OCI-LY7 (cell line): ENCODE results near the gene STAT1. TPM values are rescaled to one million over a fixed set of nuclear protein-coding genes. Genes with fewer than 3 reads are reported as not detected.
A peak's percentile ranks its signal among the peaks of the same experiment; 100 is the strongest.

Experiments
- Bru-seq: library from RNA; stranded (reverse); fragments of 400-500 nt; gene quantifications from one replicate; lab custom pipeline; 2021; lab: Mats Ljungman, UMichigan
- BruChase-seq, 2 experiments: library from RNA; stranded (reverse); fragments of 400-500 nt; gene quantifications; one replicate each; lab custom pipeline; 2021; lab: Mats Ljungman, UMichigan
- BruUV-seq: library from RNA; stranded (reverse); fragments of 400-500 nt; replicated peaks from 2 replicates; lab custom pipeline; 2021; lab: Mats Ljungman, UMichigan
- CTCF ChIA-PET: fragments of 300-600 bp; sonication (Branson Sonifier 250); formaldehyde crosslinking; loops from one replicate; lab custom pipeline; 2022; ENCODE audit warnings: antibody characterized with exemption; ENCODE audit not compliant: unreplicated experiment; lab: Charles Lee
- POLR2A ChIA-PET: fragments of 300-600 bp; sonication (Branson Sonifier 250); formaldehyde crosslinking; loops from one replicate; lab custom pipeline; 2022; ENCODE audit warnings: antibody characterized with exemption; lab: Charles Lee
- DNase-seq: peaks from one replicate; pipeline ENCODE4 v3.0.0-alpha.2; 2015; ENCODE audit warnings: low spot score
- H2AFZ ChIP-seq: fragments of 200-600 bp; sonication (generic), shearing (Covaris generic); 2 replicates; pipeline ENCODE4 v1.6.1; 2014; ENCODE audit warnings: mild to moderate bottlenecking, antibody characterized with exemption, low read length, moderate library complexity
- H3K27ac ChIP-seq: fragments of 200-600 bp; sonication (generic); 2 replicates; pipeline ENCODE4 v1.5.1; 2014; ENCODE audit warnings: mixed run types, low read depth, mild to moderate bottlenecking, moderate library complexity, low read length, inconsistent platforms; ENCODE audit not compliant: poor library complexity, severe bottlenecking
- H3K36me3 ChIP-seq: fragments of 200-600 bp; sonication (generic); 2 replicates; pipeline ENCODE4 v1.6.1; 2014; ENCODE audit warnings: mild to moderate bottlenecking, antibody characterized with exemption, low read length, moderate library complexity, mixed read lengths; ENCODE audit not compliant: insufficient read depth
- H3K4me1 ChIP-seq: fragments of 200-600 bp; sonication (generic); 2 replicates; pipeline ENCODE4 v1.5.1; 2014; ENCODE audit warnings: mild to moderate bottlenecking, low read length; ENCODE audit not compliant: insufficient read depth, poor library complexity, severe bottlenecking
- H3K4me2 ChIP-seq: fragments of 200-600 bp; sonication (generic); 2 replicates; pipeline ENCODE4 v1.6.1; 2014; ENCODE audit warnings: mild to moderate bottlenecking, low read length
- H3K4me3 ChIP-seq: fragments of 200-600 bp; sonication (generic); 2 replicates; pipeline ENCODE4 v1.5.1; 2014; ENCODE audit warnings: mild to moderate bottlenecking, low read depth, low read length; ENCODE audit not compliant: poor library complexity, severe bottlenecking
- H3K79me2 ChIP-seq: fragments of 200-600 bp; sonication (generic); 2 replicates; pipeline ENCODE4 v1.6.1; 2016; ENCODE audit warnings: low read depth, mild to moderate bottlenecking, low read length, moderate library complexity, mixed read lengths; ENCODE audit not compliant: insufficient read depth
- H3K9me2 ChIP-seq: fragments of 200-600 bp; sonication (generic); 2 replicates; pipeline ENCODE4 v1.6.1; 2016; ENCODE audit warnings: mild to moderate bottlenecking, low read length, mixed read lengths; ENCODE audit not compliant: insufficient read depth
- H3K9me3 ChIP-seq: fragments of 200-600 bp; sonication (generic); 2 replicates; pipeline ENCODE4 v1.6.1; 2014; ENCODE audit warnings: mild to moderate bottlenecking, mixed run types, low read length, mixed read lengths
- H4K20me1 ChIP-seq: fragments of 200-600 bp; sonication (generic); 2 replicates; pipeline ENCODE4 v1.6.1; 2014; ENCODE audit warnings: mild to moderate bottlenecking, antibody characterized with exemption, low read length, moderate library complexity, mixed read lengths; ENCODE audit not compliant: insufficient read depth
- CTCF ChIP-seq: fragments of 200-600 bp; sonication (generic); conservative IDR thresholded peaks from 2 replicates; pipeline ENCODE4 v1.5.1; 2014; ENCODE audit warnings: mild to moderate bottlenecking, antibody characterized with exemption, low read length, moderate library complexity, mixed read lengths
- intact Hi-C: fragments of 100-400 bp; cut with micrococcal nuclease; formaldehyde crosslinking; loops from one replicate; pipeline ENCODE4 v1.10.0; 2022; ENCODE audit not compliant: unreplicated experiment
- long read RNA-seq: library from polyadenylated mRNA; stranded (forward); transcript quantifications from one replicate; pipeline ENCODE4 v2.0.0, GENCODE V29; 2022
- total RNA-seq, 2 experiments: library from RNA; depleted of rRNA in 1 of 2; stranded (reverse); fragments of >200 nt in 1 of 2; shearing (Covaris generic) in 1 of 2; gene quantifications; 2 replicates each; pipeline ENCODE4 v1.2.3, GENCODE V29; 2014 to 2022

The STAT1 gene
- total RNA-seq (2014; rRNA removed; shearing (Covaris generic)) (17.2 and 23.1 TPM in 2 replicates), total RNA-seq (2022) (23.0 and 24.8 TPM in 2 replicates), Bru-seq, nascent RNA (percentile 72 among the genes with signal in this experiment), BruChase-seq, experiment 1, labeled RNA remaining after a 6-hour chase (percentile 64 among the genes with signal in this experiment), BruChase-seq, experiment 2, labeled RNA remaining after a 2-hour chase (percentile 65 among the genes with signal in this experiment)
- long read RNA-seq, full-length matches to known transcripts: 58 of 66 reads
- long read RNA-seq, partial matches to known transcripts: 4 of 66 reads
- long read RNA-seq, other reads (novel, unspliced or antisense): 4 of 66 reads

- Histone ChIP-seq H3K9me2 (no peaks in the 10 kb centered on the region), H3K4me1 (peaks cover 14% of the 10 kb centered on the region), H3K4me2 (peak within 1 kb of the TSS; percentile 96), H3K27ac (peak within 1 kb of the TSS; percentile 19), H3K79me2 (0 out of 2 replicates have a peak, but pooled peaks cover 8% of the 10 kb centered on the region), H3K36me3 (peaks cover 9% of the 10 kb centered on the region), H2AFZ (peak within 1 kb of the TSS; percentile 76), H3K9me3 (no peaks in the 10 kb centered on the region), H3K4me3 (peak within 1 kb of the TSS; percentile 85), H4K20me1 (no peaks in the 10 kb centered on the region; the same call in 1 of the 2 replicates)
- no peak for TF ChIP-seq CTCF
- POLR2A ChIA-PET: interaction anchor here (0.5 to 1.9 kb wide), 9 partner anchors 8 to 1572 kb away, joined by 3 to 8 read pairs (median 4); no protein-coding TSS in a partner anchor
- CTCF ChIA-PET: no interaction called here
- no TSS peak for BruUV-seq
- DNase-seq: peak; percentile 92
- intact Hi-C loops: loop anchor here (10.0 kb wide), 1 partner anchor 349 kb away; no protein-coding TSS in a partner anchor
Observed at GRCh38 chr2:191013932-191014652, at the start of gene STAT1. Gene STAT1, minus strand, starts transcription at chr2:191014171. Its CDS starts 4,168 bp downstream, at chr2:191010003.

GRCh38 chr2:191063584-191063983 lies 49.6 kb upstream of the STAT1 start:
- TF ChIP-seq CTCF: no peak
- ChIA-PET POLR2A (no interaction called here), CTCF (interaction anchor here (1.7 kb wide), 1 partner anchor 11 kb away, joined by 4 read pairs; no protein-coding TSS in a partner anchor)
- Histone ChIP-seq H3K36me3 (no peaks in the 10 kb centered on the region), H2AFZ (no peak overlapping the region), H3K4me2 (no peak overlapping the region), H4K20me1 (no peaks in the 10 kb centered on the region), H3K4me1 (no peaks in the 10 kb centered on the region), H3K79me2 (no peaks in the 10 kb centered on the region), H3K27ac (no peak overlapping the region), H3K9me3 (no peaks in the 10 kb centered on the region), H3K4me3 (no peak overlapping the region), H3K9me2 (no peaks in the 10 kb centered on the region)
- BruUV-seq: no TSS peak
- DNase-seq: no peak
- intact Hi-C loops: no loop called here
